Loucy (cell line): ENCODE results near the gene AFF3.

Experiments
- H2AFZ ChIP-seq: fragments of 200-600 bp; sonication (generic); 2 replicates; pipeline ENCODE4 v1.6.0; 2016; ENCODE audit warnings: antibody characterized with exemption, mild to moderate bottlenecking, low read length, moderate library complexity
- H3F3A ChIP-seq: fragments of 200-600 bp; 2 replicates; pipeline ENCODE4 v1.6.0; 2016; ENCODE audit warnings: antibody characterized with exemption, low read depth, mild to moderate bottlenecking
- H3K27me3 ChIP-seq: fragments of 200-600 bp; sonication (generic); 2 replicates; pipeline ENCODE4 v1.6.1; 2014; ENCODE audit warnings: low read length, mild to moderate bottlenecking; ENCODE audit not compliant: insufficient read depth, poor library complexity, severe bottlenecking
- H3K36me3 ChIP-seq: fragments of 200-600 bp; sonication (generic); 2 replicates; pipeline ENCODE4 v1.6.1; 2016; ENCODE audit warnings: low read length; ENCODE audit not compliant: insufficient read depth
- H3K4me1 ChIP-seq: fragments of 200-600 bp; sonication (generic); 2 replicates; pipeline ENCODE4 v1.5.1; 2014; ENCODE audit warnings: low read length, mild to moderate bottlenecking; ENCODE audit not compliant: insufficient read depth, poor library complexity, severe bottlenecking
- H3K4me2 ChIP-seq: fragments of 200-600 bp; sonication (generic); 2 replicates; pipeline ENCODE4 v1.6.0; 2014; ENCODE audit warnings: antibody characterized with exemption, low read length, low read depth, mild to moderate bottlenecking; ENCODE audit not compliant: poor library complexity, severe bottlenecking
- H3K4me3 ChIP-seq: fragments of 200-600 bp; sonication (generic); 2 replicates; pipeline ENCODE4 v1.5.1; 2014; ENCODE audit warnings: low read length, mild to moderate bottlenecking, mixed read lengths; ENCODE audit not compliant: poor library complexity, severe bottlenecking
- H3K79me2 ChIP-seq: fragments of 200-600 bp; sonication (generic); 2 replicates; pipeline ENCODE4 v1.6.1; 2014; ENCODE audit warnings: low read length; ENCODE audit not compliant: insufficient read depth
- H3K9ac ChIP-seq: fragments of 200-600 bp; sonication (generic); 2 replicates; pipeline ENCODE4 v1.6.0; 2014; ENCODE audit warnings: mild to moderate bottlenecking, low read depth, low read length, moderate library complexity; ENCODE audit not compliant: poor library complexity, severe bottlenecking
- H3K9me2 ChIP-seq: fragments of 200-600 bp; sonication (generic); replicated peaks from 2 replicates; pipeline ENCODE4 v1.6.1; 2016; ENCODE audit warnings: low read depth, low read length, mixed read lengths
- H3K9me3 ChIP-seq: fragments of 200-600 bp; sonication (generic); 2 replicates; pipeline ENCODE4 v1.6.1; 2014; ENCODE audit warnings: mild to moderate bottlenecking, antibody characterized with exemption, low read length, low read depth; ENCODE audit not compliant: insufficient read depth
- H4K20me1 ChIP-seq: fragments of 200-600 bp; sonication (generic); 2 replicates; pipeline ENCODE4 v1.6.0; 2014; ENCODE audit warnings: antibody characterized with exemption, low read length, mild to moderate bottlenecking; ENCODE audit not compliant: insufficient read depth, poor library complexity, severe bottlenecking
- CTCF ChIP-seq: fragments of 200-600 bp; sonication (generic); conservative IDR thresholded peaks from 2 replicates; pipeline ENCODE4 v1.5.1; 2014; ENCODE audit warnings: mild to moderate bottlenecking, antibody characterized with exemption, low read length
- EZH2phosphoT487 ChIP-seq: fragments of 200-600 bp; IDR thresholded peaks from 2 replicates; pipeline ENCODE4 v1.6.1; 2018; ENCODE audit warnings: antibody characterized with exemption, mild to moderate bottlenecking, moderate library complexity, borderline replicate concordance

AFF3 gene

GRCh38 chr2:99827296-99827999 is 314.9 kb downstream of the AFF3 start:
- H3K9me2 ChIP-seq: no peaks in the 10 kb centered on the region
- no peaks in the 10 kb centered on the region for H4K20me1 ChIP-seq
- no peaks in the 10 kb centered on the region for H3K9me3 ChIP-seq
- peak overlapping the region; percentile 55 for H3K4me3 ChIP-seq
- peak overlapping the region; percentile 70 for H3K9ac ChIP-seq
- no peaks in the 10 kb centered on the region for H3F3A ChIP-seq
- no peaks in the 10 kb centered on the region for H3K36me3 ChIP-seq
- H3K79me2 ChIP-seq: no peaks in the 10 kb centered on the region
- H3K4me1 ChIP-seq: peaks cover 31% of the 10 kb centered on the region
- peak overlapping the region; percentile 59; the same call in 1 of the 2 replicates for H2AFZ ChIP-seq
- H3K4me2 ChIP-seq: peak overlapping the region; percentile 72
- TF ChIP-seq EZH2phosphoT487 (no peak), CTCF (no peak)
- no peaks in the 10 kb centered on the region for H3K27me3 ChIP-seq

- H3K79me2 ChIP-seq: no peaks in the 10 kb centered on the region
- H3K36me3 ChIP-seq: no peaks in the 10 kb centered on the region
- no peaks in the 10 kb centered on the region for H3K9me3 ChIP-seq
- no peak for TF ChIP-seq CTCF
- TF ChIP-seq EZH2phosphoT487: no peak
- H3K4me3 ChIP-seq: no peak overlapping the region
- no peaks in the 10 kb centered on the region for H3F3A ChIP-seq
- no peaks in the 10 kb centered on the region for H3K27me3 ChIP-seq
- no peak overlapping the region for H3K9ac ChIP-seq
- no peak overlapping the region for H2AFZ ChIP-seq
- H4K20me1 ChIP-seq: no peaks in the 10 kb centered on the region
- peaks cover 40% of the 10 kb centered on the region for H3K4me1 ChIP-seq
- no peak overlapping the region for H3K4me2 ChIP-seq
- no peaks in the 10 kb centered on the region for H3K9me2 ChIP-seq
These were observed 316.8 kb downstream of the AFF3 start for GRCh38 chr2:99825630-99826029.

GRCh38 chr2:99824758-99825157 is 317.6 kb downstream of the AFF3 start:
- TF ChIP-seq CTCF (no peak), EZH2phosphoT487 (no peak)
- H4K20me1 ChIP-seq: no peaks in the 10 kb centered on the region
- H3K36me3 ChIP-seq: no peaks in the 10 kb centered on the region
- no peak overlapping the region for H3K4me3 ChIP-seq
- H3K79me2 ChIP-seq: no peaks in the 10 kb centered on the region
- H3K9me2 ChIP-seq: no peaks in the 10 kb centered on the region
- no peaks in the 10 kb centered on the region for H3K27me3 ChIP-seq
- no peak overlapping the region for H3K4me2 ChIP-seq
- no peaks in the 10 kb centered on the region for H3F3A ChIP-seq
- H3K9me3 ChIP-seq: no peaks in the 10 kb centered on the region
- peaks cover 40% of the 10 kb centered on the region for H3K4me1 ChIP-seq
- no peak overlapping the region for H2AFZ ChIP-seq
- H3K9ac ChIP-seq: no peak overlapping the region
